GM12878 (cell line): ENCODE measurements around the gene OR1F1. TPM values are rescaled to one million over a fixed set of nuclear protein-coding genes. Genes with fewer than 3 reads are reported as not detected.

Source experiments
- ATAC-seq: fragments of 200-7000 bp; cut with Tn5 transposase; 3 replicates; pipeline ENCODE4 v1.9.1; 2020; ENCODE audit warnings: mild to moderate bottlenecking, moderate library complexity
- BruUV-seq: library from RNA; stranded (reverse); fragments of 400-500 nt; replicated peaks from 2 replicates; lab custom pipeline; 2021; lab: Mats Ljungman, UMichigan
- CTCF ChIA-PET: fragments of 300-600 bp; sonication (Branson Sonifier 250); formaldehyde crosslinking; extraction: SDS; loops from one replicate; lab custom pipeline; 2021; ENCODE audit warnings: inconsistent platforms; lab: Yijun Ruan, JAX
- POLR2A ChIA-PET: fragments of 350-600 bp; formaldehyde crosslinking; extraction: SDS; loops from one replicate; lab custom pipeline; 2021; ENCODE audit warnings: inconsistent platforms; lab: Charles Lee
- RAD21 ChIA-PET: fragments of 300-600 bp; sonication (Branson Sonifier 250); formaldehyde crosslinking; loops from one replicate; lab custom pipeline; 2023; ENCODE audit warnings: antibody characterized with exemption; ENCODE audit not compliant: unreplicated experiment; lab: Charles Lee
- SMC1A ChIA-PET: fragments of 300-600 bp; sonication (Branson Sonifier 250); formaldehyde crosslinking; loops from one replicate; lab custom pipeline; 2023; ENCODE audit not compliant: unreplicated experiment, uncharacterized antibody; lab: Charles Lee
- DNase-seq: peaks from one replicate; pipeline ENCODE4 v3.0.0-alpha.2; 2011; ENCODE audit warnings: low read depth, low spot score
- FAIRE-seq: peaks from 3 replicates; lab custom pipeline; 2011; peaks lifted over from hg19 to GRCh38; lab: Jason Lieb, UNC
- H2AFZ ChIP-seq: 2 replicates; pipeline ENCODE4 v1.6.0; 2011; ENCODE audit warnings: low read depth, low read length, control low read depth; ENCODE audit not compliant: control insufficient read depth
- H3K27ac ChIP-seq: 2 replicates; pipeline ENCODE4 v1.5.1; 2011; ENCODE audit warnings: control low read depth; ENCODE audit not compliant: control insufficient read depth, insufficient read depth
- H3K27me3 ChIP-seq, 2 experiments: replicated peaks in 1 of 2; 2 replicates each; pipeline versions ENCODE4 v1.6.0 to v1.6.1; 2011; ENCODE audit warnings: low read length in 1 of 2; ENCODE audit not compliant: control insufficient read depth in 2 of 2, insufficient read depth in 2 of 2
- H3K36me3 ChIP-seq, 2 experiments: 2 replicates each; pipeline ENCODE4 v1.5.1; 2011; ENCODE audit warnings: low read length in 1 of 2; ENCODE audit not compliant: control insufficient read depth in 2 of 2, insufficient read depth in 2 of 2
- H3K4me1 ChIP-seq: 2 replicates; pipeline ENCODE4 v1.6.1; 2011; ENCODE audit warnings: mild to moderate bottlenecking, low read length, moderate library complexity, mixed read lengths; ENCODE audit not compliant: control insufficient read depth, insufficient read depth
- H3K4me2 ChIP-seq: 2 replicates; pipeline ENCODE4 v1.6.0; 2011; ENCODE audit warnings: control low read depth; ENCODE audit not compliant: control insufficient read depth, insufficient read depth
- H3K4me3 ChIP-seq: fragments of 200-600 bp; sonication (generic); 2 replicates; pipeline ENCODE4 v1.5.1; 2016
- H3K79me2 ChIP-seq: 2 replicates; pipeline ENCODE4 v1.6.0; 2011; ENCODE audit warnings: low read length; ENCODE audit not compliant: control insufficient read depth, insufficient read depth
- H3K9ac ChIP-seq: 2 replicates; pipeline ENCODE4 v1.8.0; 2011; ENCODE audit warnings: low read length, control low read depth, mixed read lengths; ENCODE audit not compliant: control insufficient read depth, insufficient read depth
- H3K9me3 ChIP-seq: replicated peaks from 3 replicates; pipeline ENCODE4 v1.5.1; 2011; ENCODE audit warnings: mild to moderate bottlenecking, low read length; ENCODE audit not compliant: control insufficient read depth, insufficient read depth
- H4K20me1 ChIP-seq: 2 replicates; pipeline ENCODE4 v1.6.0; 2011; ENCODE audit not compliant: control insufficient read depth, insufficient read depth
- MXI1 ChIP-seq: fragments of 150-350 bp; IDR thresholded peaks from 2 replicates; pipeline ENCODE4 v1.6.1; 2011; ENCODE audit warnings: low read depth, mild to moderate bottlenecking, inconsistent platforms, low read length, improper control_type of control experiment
- WGBS: methylation state at CpG from one replicate; pipeline ENCODE4 v1.1.6; 2016; ENCODE audit warnings: low lambda C conversion rate; ENCODE audit not compliant: insufficient replicate concordance, insufficient coverage; ENCODE audit errors: missing lambda C conversion rate; 5-methylcytosine and 5-hydroxymethylcytosine counted together
- in situ Hi-C: fragments of 300-500 bp; cut with MboI; formaldehyde crosslinking; loops from 9 replicates; pipeline ENCODE4 v1.14.3; 2018; ENCODE audit warnings: mixed read lengths
- intact Hi-C: fragments of 100-400 bp; cut with micrococcal nuclease; formaldehyde crosslinking; loops from one replicate; pipeline ENCODE4 v1.14.2; 2022; ENCODE audit not compliant: unreplicated experiment
- polyA plus RNA-seq, 11 experiments: library from polyadenylated mRNA; depleted of rRNA in 4 of 11; unstranded in 6 of 11; stranded (reverse) in 5 of 11; fragments of >200 nt; fragmentation: Nextera tagmentation in 4 of 11; fragmentation: Illumina TruSeq in 1 of 11; extraction: Ambion mirVana in 4 of 11; extraction: Trizol in 1 of 11; gene quantifications; 1 replicate in 1 of 11; 2 replicates in 10 of 11; pipeline versions ENCODE4 v1.2.1 to v1.2.3, GENCODE V29; 2011 to 2016; ENCODE audit warnings: inconsistent platforms in 2 of 11, missing spikeins in 2 of 11, low read depth in 1 of 11
- total RNA-seq, 4 experiments: library from RNA; depleted of rRNA in 3 of 4; stranded (reverse); fragments of >200 nt in 3 of 4; fragmentation: Illumina TruSeq in 1 of 4; extraction: Trizol in 1 of 4; gene quantifications; 2 replicates each; pipeline versions ENCODE4 v1.2.1 to v1.2.3, GENCODE V29; 2013 to 2021
- TF ChIP-seq, protein P1 (sequence below): IDR thresholded peaks from 2 replicates; pipeline ENCODE4 v1.6.1; 2012; ENCODE audit warnings: mild to moderate bottlenecking, low read depth, low read length
- TF ChIP-seq, protein P2 (sequence below): fragments of 450-650 bp; IDR thresholded peaks from 2 replicates; pipeline ENCODE4 v1.6.1; 2017; ENCODE audit warnings: mild to moderate bottlenecking, moderate library complexity

The OR1F1 gene
- total and polyA plus RNA-seq, 10 of the 15 experiments (the other 5 are each of a cell fraction or from before 2014, with no cell fraction given): 0.10 to 0.14 (median 0.12) TPM; not detected in 7

DNA sequence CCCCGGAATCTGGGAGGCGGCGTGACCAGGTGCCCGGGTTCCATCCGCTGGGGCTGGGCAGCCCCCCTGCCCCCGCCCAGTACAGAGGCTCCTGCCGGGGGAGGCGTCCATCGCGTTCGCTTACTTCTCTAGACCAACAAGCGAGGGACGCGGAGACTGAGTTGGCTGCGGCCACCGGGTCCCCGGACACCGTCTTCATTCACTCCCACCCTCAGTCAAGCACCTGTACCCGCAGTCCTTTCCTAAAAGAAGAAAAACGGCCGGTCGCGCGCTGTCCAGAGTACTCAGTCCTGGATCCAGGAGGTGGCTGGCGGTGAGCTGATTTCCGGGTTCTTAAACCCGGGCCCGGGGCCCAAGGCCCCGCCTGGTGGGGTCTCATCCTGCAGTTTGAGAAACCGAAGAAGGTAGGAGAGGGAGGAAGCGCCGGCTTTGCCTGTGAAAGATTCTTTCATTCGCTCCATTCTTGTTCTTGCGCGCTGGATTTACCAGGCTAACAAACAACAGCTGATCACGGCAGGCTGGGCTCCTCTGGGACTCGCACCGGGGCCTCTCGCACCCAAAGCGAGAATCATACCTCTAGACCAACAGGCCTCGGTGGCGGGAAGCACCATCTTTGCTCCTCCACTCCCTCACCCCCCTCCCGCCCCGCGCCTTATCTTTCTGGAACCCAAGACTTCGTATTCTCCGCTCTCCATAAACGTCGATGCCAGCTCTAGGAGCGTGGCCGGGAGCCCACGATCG, 17.4 kb upstream of the OR1F1 start:
- Histone ChIP-seq H3K4me2 (peak overlapping the region; percentile 92), H3K9me3 (no peaks in the 10 kb centered on the region), H3K9ac (peak overlapping the region; percentile 61; the same call in 1 of the 2 replicates), H4K20me1 (no peaks in the 10 kb centered on the region), H3K27ac (peak overlapping the region; percentile 48), H3K27me3 (no peaks in the 10 kb centered on the region; a peak in 2 of 4 replicates), H2AFZ (peak overlapping the region; percentile 69), H3K4me1 (peaks cover 35% of the 10 kb centered on the region), H3K36me3 (no peaks in the 10 kb centered on the region), H3K79me2 (no peaks in the 10 kb centered on the region), H3K4me3 (peak overlapping the region; percentile 69)
- ATAC-seq (peak; percentile 45), DNase-seq (no peak), FAIRE-seq (no peak)
- BruUV-seq: no TSS peak
- TF ChIP-seq MXI1: no peak
- TF ChIP-seq, protein P1, sequence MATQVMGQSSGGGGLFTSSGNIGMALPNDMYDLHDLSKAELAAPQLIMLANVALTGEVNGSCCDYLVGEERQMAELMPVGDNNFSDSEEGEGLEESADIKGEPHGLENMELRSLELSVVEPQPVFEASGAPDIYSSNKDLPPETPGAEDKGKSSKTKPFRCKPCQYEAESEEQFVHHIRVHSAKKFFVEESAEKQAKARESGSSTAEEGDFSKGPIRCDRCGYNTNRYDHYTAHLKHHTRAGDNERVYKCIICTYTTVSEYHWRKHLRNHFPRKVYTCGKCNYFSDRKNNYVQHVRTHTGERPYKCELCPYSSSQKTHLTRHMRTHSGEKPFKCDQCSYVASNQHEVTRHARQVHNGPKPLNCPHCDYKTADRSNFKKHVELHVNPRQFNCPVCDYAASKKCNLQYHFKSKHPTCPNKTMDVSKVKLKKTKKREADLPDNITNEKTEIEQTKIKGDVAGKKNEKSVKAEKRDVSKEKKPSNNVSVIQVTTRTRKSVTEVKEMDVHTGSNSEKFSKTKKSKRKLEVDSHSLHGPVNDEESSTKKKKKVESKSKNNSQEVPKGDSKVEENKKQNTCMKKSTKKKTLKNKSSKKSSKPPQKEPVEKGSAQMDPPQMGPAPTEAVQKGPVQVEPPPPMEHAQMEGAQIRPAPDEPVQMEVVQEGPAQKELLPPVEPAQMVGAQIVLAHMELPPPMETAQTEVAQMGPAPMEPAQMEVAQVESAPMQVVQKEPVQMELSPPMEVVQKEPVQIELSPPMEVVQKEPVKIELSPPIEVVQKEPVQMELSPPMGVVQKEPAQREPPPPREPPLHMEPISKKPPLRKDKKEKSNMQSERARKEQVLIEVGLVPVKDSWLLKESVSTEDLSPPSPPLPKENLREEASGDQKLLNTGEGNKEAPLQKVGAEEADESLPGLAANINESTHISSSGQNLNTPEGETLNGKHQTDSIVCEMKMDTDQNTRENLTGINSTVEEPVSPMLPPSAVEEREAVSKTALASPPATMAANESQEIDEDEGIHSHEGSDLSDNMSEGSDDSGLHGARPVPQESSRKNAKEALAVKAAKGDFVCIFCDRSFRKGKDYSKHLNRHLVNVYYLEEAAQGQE: peak; percentile 74; the same call in 1 of the 2 replicates
- TF ChIP-seq, protein P2, sequence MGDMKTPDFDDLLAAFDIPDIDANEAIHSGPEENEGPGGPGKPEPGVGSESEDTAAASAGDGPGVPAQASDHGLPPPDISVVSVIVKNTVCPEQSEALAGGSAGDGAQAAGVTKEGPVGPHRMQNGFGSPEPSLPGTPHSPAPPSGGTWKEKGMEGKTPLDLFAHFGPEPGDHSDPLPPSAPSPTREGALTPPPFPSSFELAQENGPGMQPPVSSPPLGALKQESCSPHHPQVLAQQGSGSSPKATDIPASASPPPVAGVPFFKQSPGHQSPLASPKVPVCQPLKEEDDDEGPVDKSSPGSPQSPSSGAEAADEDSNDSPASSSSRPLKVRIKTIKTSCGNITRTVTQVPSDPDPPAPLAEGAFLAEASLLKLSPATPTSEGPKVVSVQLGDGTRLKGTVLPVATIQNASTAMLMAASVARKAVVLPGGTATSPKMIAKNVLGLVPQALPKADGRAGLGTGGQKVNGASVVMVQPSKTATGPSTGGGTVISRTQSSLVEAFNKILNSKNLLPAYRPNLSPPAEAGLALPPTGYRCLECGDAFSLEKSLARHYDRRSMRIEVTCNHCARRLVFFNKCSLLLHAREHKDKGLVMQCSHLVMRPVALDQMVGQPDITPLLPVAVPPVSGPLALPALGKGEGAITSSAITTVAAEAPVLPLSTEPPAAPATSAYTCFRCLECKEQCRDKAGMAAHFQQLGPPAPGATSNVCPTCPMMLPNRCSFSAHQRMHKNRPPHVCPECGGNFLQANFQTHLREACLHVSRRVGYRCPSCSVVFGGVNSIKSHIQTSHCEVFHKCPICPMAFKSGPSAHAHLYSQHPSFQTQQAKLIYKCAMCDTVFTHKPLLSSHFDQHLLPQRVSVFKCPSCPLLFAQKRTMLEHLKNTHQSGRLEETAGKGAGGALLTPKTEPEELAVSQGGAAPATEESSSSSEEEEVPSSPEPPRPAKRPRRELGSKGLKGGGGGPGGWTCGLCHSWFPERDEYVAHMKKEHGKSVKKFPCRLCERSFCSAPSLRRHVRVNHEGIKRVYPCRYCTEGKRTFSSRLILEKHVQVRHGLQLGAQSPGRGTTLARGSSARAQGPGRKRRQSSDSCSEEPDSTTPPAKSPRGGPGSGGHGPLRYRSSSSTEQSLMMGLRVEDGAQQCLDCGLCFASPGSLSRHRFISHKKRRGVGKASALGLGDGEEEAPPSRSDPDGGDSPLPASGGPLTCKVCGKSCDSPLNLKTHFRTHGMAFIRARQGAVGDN: no peak
- RAD21 ChIA-PET: interaction anchor here (0.6 to 2.2 kb wide), 5 partner anchors 19 to 111 kb away, joined by 3 to 8 read pairs (median 3); no protein-coding TSS in a partner anchor
- CTCF ChIA-PET: interaction anchor here (1.1 to 6.0 kb wide), 5 partner anchors 19 to 287 kb away, joined by 3 to 56 read pairs (median 6); partner anchors contain the start of gene ZNF213
- 4% methylated on average over 48 of the region's 53 CpGs for WGBS
- in situ Hi-C loops: no loop called here
- intact Hi-C loops: loop anchor here (2.0 kb wide), 1 partner anchor 14 kb away; no protein-coding TSS in a partner anchor
- POLR2A ChIA-PET: interaction anchor here (2.0 to 2.6 kb wide), 2 partner anchors 12 to 36 kb away, joined by 10 to 16 read pairs; partner anchors contain the start of gene ZNF213
- SMC1A ChIA-PET: interaction anchor here (1.0 to 1.4 kb wide), 2 partner anchors 12 to 41 kb away, joined by 4 to 6 read pairs; no protein-coding TSS in a partner anchor
